ENCODE results near the gene BACH2.

- TF ChIP-seq CTCF (IDR thresholded peaks at IDR 0.05), result no peak
- no peak for TF ChIP-seq POLR2A (IDR thresholded peaks at IDR 0.05)
Measured at GRCh38 chr6:90305800-90306448, 9.3 kb upstream of the BACH2 start.

All from stomach (tissue), 4 donors.